Endothelial cell of umbilical vein (primary cell): ENCODE data around the gene RAB31. TPM values are rescaled to one million over a fixed set of nuclear protein-coding genes. Genes with fewer than 3 reads are reported as not detected.

Experiments used
- BruUV-seq: library from RNA; stranded (reverse); fragments of 400-500 nt; replicated peaks from 2 replicates; lab custom pipeline; 2021; lab: Mats Ljungman, UMichigan
- CTCF ChIA-PET: fragments of 300-600, 350-600 bp; sonication (Branson Sonifier 250); formaldehyde crosslinking; loops from one replicate; lab custom pipeline; 2021; ENCODE audit warnings: antibody characterized with exemption, inconsistent platforms; lab: Charles Lee
- POLR2A ChIA-PET: fragments of 300-600, 350-600 bp; sonication (Branson Sonifier 250); formaldehyde crosslinking; loops from one replicate; lab custom pipeline; 2021; ENCODE audit warnings: antibody characterized with exemption, inconsistent platforms; lab: Charles Lee
- DNase-seq: peaks from one replicate; pipeline ENCODE4 v3.0.0-alpha.2; 2011; ENCODE audit warnings: low read depth, low spot score
- FAIRE-seq: peaks from 2 replicates; lab custom pipeline; 2011; peaks lifted over from hg19 to GRCh38; lab: Jason Lieb, UNC
- H2AFZ ChIP-seq: 2 replicates; pipeline ENCODE4 v1.6.0; 2012; ENCODE audit warnings: low read depth, low read length, control low read depth, inconsistent platforms
- H3K27ac ChIP-seq: 2 replicates; pipeline ENCODE4 v1.5.1; 2011; ENCODE audit warnings: low read depth, mild to moderate bottlenecking, control low read depth, low read length, moderate library complexity; ENCODE audit not compliant: insufficient read depth
- H3K27me3 ChIP-seq, 2 experiments: 2 replicates each; pipeline versions ENCODE4 v1.6.0 to v1.6.1; 2011; ENCODE audit warnings: low read length in 2 of 2, mixed read lengths in 1 of 2; ENCODE audit not compliant: control insufficient read depth in 2 of 2, insufficient read depth in 2 of 2
- H3K36me3 ChIP-seq, 2 experiments: 2 replicates in 1 of 2; 3 replicates in 1 of 2; pipeline ENCODE4 v1.5.1; 2011; ENCODE audit warnings: low read length in 2 of 2, mild to moderate bottlenecking in 1 of 2, moderate library complexity in 1 of 2; ENCODE audit not compliant: control insufficient read depth in 2 of 2, insufficient read depth in 2 of 2; ENCODE audit errors: extremely low read depth in 1 of 2
- H3K4me1 ChIP-seq: 3 replicates; pipeline ENCODE4 v1.5.1; 2011; ENCODE audit warnings: mild to moderate bottlenecking, low read length; ENCODE audit not compliant: control insufficient read depth, insufficient read depth; ENCODE audit errors: extremely low read depth
- H3K4me2 ChIP-seq: 2 replicates; pipeline ENCODE4 v1.6.1; 2011; ENCODE audit warnings: low read length, control low read depth, mixed read lengths; ENCODE audit not compliant: insufficient read depth
- H3K4me3 ChIP-seq, 3 experiments: fragments of 200-600 bp in 1 of 3; sonication (generic), shearing (Covaris generic) in 1 of 3; replicated peaks in 1 of 3; 2 replicates each; pipeline ENCODE4 v1.5.1; 2011 to 2016; ENCODE audit warnings: control low read depth in 3 of 3, low read length in 3 of 3, mild to moderate bottlenecking in 2 of 3, inconsistent platforms in 1 of 3, low read depth in 1 of 3, moderate library complexity in 1 of 3; ENCODE audit not compliant: insufficient read depth in 1 of 3
- H3K79me2 ChIP-seq: 2 replicates; pipeline ENCODE4 v1.6.0; 2012; ENCODE audit warnings: low read length, inconsistent platforms; ENCODE audit not compliant: control insufficient read depth, insufficient read depth
- H3K9ac ChIP-seq: replicated peaks from 2 replicates; pipeline ENCODE3; 2011; ENCODE audit warnings: low read length, control low read depth; ENCODE audit not compliant: insufficient read depth; ENCODE audit errors: extremely low read depth
- H3K9me1 ChIP-seq: replicated peaks from 3 replicates; pipeline ENCODE4 v1.6.0; 2011; ENCODE audit warnings: mild to moderate bottlenecking, low read length; ENCODE audit not compliant: control insufficient read depth, insufficient read depth; ENCODE audit errors: extremely low read depth
- H3K9me3 ChIP-seq: replicated peaks from 2 replicates; pipeline ENCODE4 v1.5.1; 2012; ENCODE audit warnings: low read length, inconsistent platforms; ENCODE audit not compliant: control insufficient read depth, insufficient read depth
- H4K20me1 ChIP-seq: replicated peaks from 2 replicates; pipeline ENCODE3; 2011; ENCODE audit warnings: mild to moderate bottlenecking, low read length; ENCODE audit not compliant: control insufficient read depth, insufficient read depth; ENCODE audit errors: extremely low read depth
- CTCF ChIP-seq, 2 donors: IDR thresholded peaks; 1 replicate in 1 of 2; 2 replicates in 1 of 2; pipeline ENCODE4 v1.5.1; 2011; ENCODE audit warnings: low read length in 2 of 2, mild to moderate bottlenecking in 2 of 2, moderate library complexity in 2 of 2, control low read depth in 1 of 2, inconsistent platforms in 1 of 2, low read depth in 1 of 2; ENCODE audit not compliant: insufficient read depth in 1 of 2; ENCODE audit errors: extremely low read depth in 1 of 2
- EZH2 ChIP-seq: IDR thresholded peaks from 2 replicates; pipeline ENCODE4 v1.6.1; 2012; ENCODE audit warnings: borderline replicate concordance, low read depth, mild to moderate bottlenecking, moderate library complexity, low read length, inconsistent platforms; ENCODE audit not compliant: severe bottlenecking
- FOS ChIP-seq: IDR thresholded peaks from 2 replicates; pipeline ENCODE4 v1.6.1; 2011; ENCODE audit warnings: mild to moderate bottlenecking, low read length, moderate library complexity, borderline replicate concordance; ENCODE audit not compliant: insufficient read depth
- GATA2 ChIP-seq: IDR thresholded peaks from 2 replicates; pipeline ENCODE4 v1.7.0; 2011; ENCODE audit warnings: low read depth, mild to moderate bottlenecking, moderate library complexity, mixed read lengths, low read length; ENCODE audit not compliant: insufficient read length, insufficient read depth
- JUN ChIP-seq: IDR thresholded peaks from 2 replicates; pipeline ENCODE4 v1.6.1; 2011; ENCODE audit warnings: borderline replicate concordance, low read depth; ENCODE audit not compliant: insufficient read length, insufficient read depth
- MAX ChIP-seq: IDR thresholded peaks from 2 replicates; pipeline ENCODE4 v1.6.1; 2011; ENCODE audit not compliant: insufficient read depth, insufficient read length
- MYC ChIP-seq: IDR thresholded peaks from one replicate; pipeline ENCODE4 v1.6.1; 2011; ENCODE audit warnings: mild to moderate bottlenecking, low read depth, low read length
- POLR2A ChIP-seq: IDR thresholded peaks from 2 replicates; pipeline ENCODE4 v1.6.1; 2012; ENCODE audit warnings: low read depth, mild to moderate bottlenecking, control low read depth, low read length
- POLR2AphosphoS5 ChIP-seq: IDR thresholded peaks from 2 replicates; pipeline ENCODE4 v1.6.1; 2012; ENCODE audit warnings: low read depth, mild to moderate bottlenecking, control low read depth, low read length, moderate library complexity; ENCODE audit not compliant: insufficient read depth
- dilution Hi-C: fragments of 300-500 bp; cut with MboI; formaldehyde crosslinking; loops from one replicate; pipeline ENCODE4 v1.15.0; 2019; ENCODE audit warnings: low sequenced_read_pairs; ENCODE audit not compliant: extremely low pct_ligation_motif_present
- intact Hi-C: fragments of 100-400 bp; cut with micrococcal nuclease; formaldehyde crosslinking; loops from one replicate; pipeline ENCODE4 v1.10.0; 2022
- polyA plus RNA-seq, 4 experiments: library from polyadenylated mRNA; depleted of rRNA in 3 of 4; stranded (reverse) in 3 of 4; unstranded in 1 of 4; fragments of >200 nt; gene quantifications; 2 replicates each; pipeline versions ENCODE4 v1.2.1 to v1.2.3, GENCODE V29; 2011 to 2012; ENCODE audit warnings: missing spikeins in 1 of 4
- total RNA-seq: library from RNA; stranded (reverse); gene quantifications from 2 replicates; pipeline ENCODE4 v1.2.3, GENCODE V29; 2021

Gene RAB31
- total and polyA plus RNA-seq, 2 donors (not counting 3 experiments of a cell fraction or from before 2014, with no cell fraction given): 30.5 TPM

- no peak overlapping the region for H3K27ac ChIP-seq
- FAIRE-seq (no peak), DNase-seq (no peak)
- POLR2A ChIA-PET: no interaction called here
- H3K36me3 ChIP-seq: no peaks in the 10 kb centered on the region
- H3K4me3 ChIP-seq: no peak overlapping the region
- no peaks in the 10 kb centered on the region for H4K20me1 ChIP-seq
- H3K9me1 ChIP-seq: no peaks in the 10 kb centered on the region
- intact Hi-C loops (no loop called here), dilution Hi-C loops (no loop called here)
- no peaks in the 10 kb centered on the region for H3K27me3 ChIP-seq
- peaks cover 34% of the 10 kb centered on the region for H3K79me2 ChIP-seq
- H3K9me3 ChIP-seq: no peaks in the 10 kb centered on the region
- H3K4me2 ChIP-seq: no peak overlapping the region
- TF ChIP-seq POLR2AphosphoS5 (no peak), MYC (no peak), FOS (no peak), GATA2 (no peak), CTCF (IDR thresholded peaks at IDR 0.05; ENCODE audit: extremely low read depth in 1 of 2, insufficient read depth in 1 of 2, low read depth in 1 of 2, low read length in 2 of 2) (no peak), POLR2A (no peak), JUN (no peak), EZH2 (no peak), MAX (no peak)
- no peak overlapping the region for H2AFZ ChIP-seq
- CTCF ChIA-PET: no interaction called here
- H3K9ac ChIP-seq: no peak overlapping the region
- BruUV-seq: no TSS peak
- peaks cover 4% of the 10 kb centered on the region for H3K4me1 ChIP-seq
Measured at GRCh38 chr18:9712611-9713010, 4.5 kb downstream of the RAB31 start.
